ENCODE data around the gene DIP2B. TPM values are rescaled to one million over a fixed set of nuclear protein-coding genes. Genes with fewer than 3 reads are reported as not detected.
"Not testable (repeated sequence)": the region's sequence is repeated elsewhere in the genome, so short reads cannot be mapped to it uniquely, and the experiment has no call there.

Gene DIP2B
- total and polyA plus RNA-seq, 9 donors, result 7.2 to 33.3 (median 19.2) TPM

DNA sequence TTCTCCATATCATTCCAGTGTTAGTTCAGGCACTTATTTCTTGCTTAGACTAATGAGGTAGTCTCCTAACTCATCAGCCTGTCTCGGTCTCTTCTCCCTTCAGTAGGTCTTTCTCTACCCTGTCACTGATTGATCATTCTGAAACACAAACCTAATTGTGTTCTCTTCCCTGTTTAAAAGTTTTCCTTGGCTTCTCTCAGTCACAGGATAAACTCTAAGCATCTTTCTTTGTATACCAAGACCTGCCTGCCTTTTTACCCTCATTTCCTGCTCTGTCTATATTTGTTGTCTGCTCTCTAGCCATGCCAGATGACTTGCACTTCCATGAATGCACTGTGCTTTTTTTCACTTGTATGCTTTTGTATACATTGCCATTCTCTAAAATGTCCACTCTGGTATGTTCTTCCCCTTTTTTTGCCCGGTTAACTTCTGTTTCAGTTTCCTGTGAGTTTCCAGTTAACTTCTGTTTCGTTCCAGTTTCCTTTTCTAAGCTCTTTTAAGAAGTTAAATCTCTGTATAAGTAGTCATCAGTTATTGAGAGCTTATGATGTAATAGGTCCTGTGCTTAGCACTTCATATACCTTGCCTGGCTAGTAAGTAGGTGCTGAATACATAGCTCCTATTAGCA lies 12.8 kb downstream of the DIP2B start:
- H3K27me3 ChIP-seq, result no peaks in the 10 kb centered on the region
- DNase-seq, result no peak
- H3K27ac ChIP-seq, result no peak overlapping the region
- H3K9me3 ChIP-seq, result no peaks in the 10 kb centered on the region
- peaks cover 12% of the 10 kb centered on the region for H3K4me1 ChIP-seq (ENCODE audit: insufficient read depth)
- no peaks in the 10 kb centered on the region for H3K36me3 ChIP-seq
- H3K4me3 ChIP-seq, result no peak overlapping the region
- intact Hi-C loops (cut with DNase I), result loop anchor here in 1 of 4 donors (5.0 kb wide), 1 partner anchor 100 kb away; no protein-coding TSS in a partner anchor
- 33 to 51% (median 34%) methylated on average over 3 of the region's 3 CpGs for WGBS, 3 donors
- no peak for TF ChIP-seq EP300 (IDR thresholded peaks at IDR 0.05)
- TF ChIP-seq, protein P1, sequence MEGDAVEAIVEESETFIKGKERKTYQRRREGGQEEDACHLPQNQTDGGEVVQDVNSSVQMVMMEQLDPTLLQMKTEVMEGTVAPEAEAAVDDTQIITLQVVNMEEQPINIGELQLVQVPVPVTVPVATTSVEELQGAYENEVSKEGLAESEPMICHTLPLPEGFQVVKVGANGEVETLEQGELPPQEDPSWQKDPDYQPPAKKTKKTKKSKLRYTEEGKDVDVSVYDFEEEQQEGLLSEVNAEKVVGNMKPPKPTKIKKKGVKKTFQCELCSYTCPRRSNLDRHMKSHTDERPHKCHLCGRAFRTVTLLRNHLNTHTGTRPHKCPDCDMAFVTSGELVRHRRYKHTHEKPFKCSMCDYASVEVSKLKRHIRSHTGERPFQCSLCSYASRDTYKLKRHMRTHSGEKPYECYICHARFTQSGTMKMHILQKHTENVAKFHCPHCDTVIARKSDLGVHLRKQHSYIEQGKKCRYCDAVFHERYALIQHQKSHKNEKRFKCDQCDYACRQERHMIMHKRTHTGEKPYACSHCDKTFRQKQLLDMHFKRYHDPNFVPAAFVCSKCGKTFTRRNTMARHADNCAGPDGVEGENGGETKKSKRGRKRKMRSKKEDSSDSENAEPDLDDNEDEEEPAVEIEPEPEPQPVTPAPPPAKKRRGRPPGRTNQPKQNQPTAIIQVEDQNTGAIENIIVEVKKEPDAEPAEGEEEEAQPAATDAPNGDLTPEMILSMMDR (IDR thresholded peaks at IDR 0.05), result no peak
- TF ChIP-seq POLR2A (IDR thresholded peaks at IDR 0.05), result no peak

DNA sequence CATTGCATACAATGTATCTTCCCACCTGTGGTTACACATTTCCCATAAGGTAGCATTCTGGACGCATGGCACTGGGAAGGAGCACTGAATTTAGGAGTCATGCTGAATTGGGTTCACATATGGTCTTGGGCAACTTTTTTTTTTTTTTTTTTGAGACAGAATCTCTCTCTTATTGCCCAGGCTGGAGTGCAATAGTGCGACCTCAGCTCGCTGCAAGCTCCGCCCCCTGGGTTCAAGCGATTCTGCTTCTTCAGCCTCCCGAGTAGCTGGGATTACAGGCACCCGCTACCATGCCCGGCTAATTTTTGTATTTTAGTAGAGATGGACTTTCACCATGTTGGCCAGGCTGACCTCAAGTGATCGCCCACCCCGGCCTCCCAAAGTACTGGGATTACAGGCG lies 13.3 kb downstream of the DIP2B start:
- TF ChIP-seq EP300 (IDR thresholded peaks at IDR 0.05), result no peak
- TF ChIP-seq POLR2A (IDR thresholded peaks at IDR 0.05), result no peak
- TF ChIP-seq, protein P1 (IDR thresholded peaks at IDR 0.05), result no peak
- no peak for DNase-seq
- no peak overlapping the region for H3K27ac ChIP-seq
- H3K36me3 ChIP-seq, result no peaks in the 10 kb centered on the region
- no peaks in the 10 kb centered on the region for H3K27me3 ChIP-seq
- H3K4me3 ChIP-seq, result no peak overlapping the region
- intact Hi-C loops (cut with DNase I), result loop anchor here in 1 of 4 donors (5.0 kb wide), 1 partner anchor 99 kb away; no protein-coding TSS in a partner anchor
- 92 to 96% (median 94%) methylated on average over 11 of the region's 11 CpGs for WGBS, 3 donors
- H3K9me3 ChIP-seq, result no peaks in the 10 kb centered on the region
- H3K4me1 ChIP-seq (ENCODE audit: insufficient read depth), result peaks cover 12% of the 10 kb centered on the region

DNA sequence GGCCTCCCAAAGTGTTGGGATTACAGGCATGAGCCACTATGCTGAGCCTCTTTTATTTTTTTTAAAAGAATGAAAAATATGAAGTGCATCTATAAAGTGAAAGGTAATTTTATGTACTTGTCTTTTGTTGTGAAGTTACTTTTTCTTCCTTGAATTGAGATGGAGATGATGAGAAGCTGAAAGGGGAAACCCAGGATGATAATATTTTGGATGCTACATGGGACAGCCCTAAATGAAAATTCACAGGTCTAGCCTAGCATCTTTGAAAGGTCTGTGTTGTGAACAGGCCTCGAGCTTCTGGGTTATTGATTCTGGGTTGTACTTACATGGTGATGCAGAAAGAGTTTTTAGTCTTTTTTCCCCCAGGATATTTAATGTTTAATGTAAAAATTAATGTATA lies 14.6 kb downstream of the DIP2B start:
- Histone ChIP-seq H3K4me1 (ENCODE audit: insufficient read depth) (peaks cover 12% of the 10 kb centered on the region), H3K27me3 (no peaks in the 10 kb centered on the region), H3K27ac (no peak overlapping the region), H3K9me3 (no peaks in the 10 kb centered on the region), H3K4me3 (no peak overlapping the region), H3K36me3 (no peaks in the 10 kb centered on the region)
- no peak for TF ChIP-seq EP300 (IDR thresholded peaks at IDR 0.05)
- TF ChIP-seq, protein P1 (IDR thresholded peaks at IDR 0.05), result no peak
- no peak for TF ChIP-seq POLR2A (IDR thresholded peaks at IDR 0.05)
- intact Hi-C loops (cut with DNase I), result loop anchor here in 1 of 4 donors (5.0 kb wide), 1 partner anchor 98 kb away; no protein-coding TSS in a partner anchor
- DNase-seq, result no peak
- WGBS, 3 donors, result 89 to 95% (median 93%) methylated on average over 1 of the region's 1 CpG

DNA sequence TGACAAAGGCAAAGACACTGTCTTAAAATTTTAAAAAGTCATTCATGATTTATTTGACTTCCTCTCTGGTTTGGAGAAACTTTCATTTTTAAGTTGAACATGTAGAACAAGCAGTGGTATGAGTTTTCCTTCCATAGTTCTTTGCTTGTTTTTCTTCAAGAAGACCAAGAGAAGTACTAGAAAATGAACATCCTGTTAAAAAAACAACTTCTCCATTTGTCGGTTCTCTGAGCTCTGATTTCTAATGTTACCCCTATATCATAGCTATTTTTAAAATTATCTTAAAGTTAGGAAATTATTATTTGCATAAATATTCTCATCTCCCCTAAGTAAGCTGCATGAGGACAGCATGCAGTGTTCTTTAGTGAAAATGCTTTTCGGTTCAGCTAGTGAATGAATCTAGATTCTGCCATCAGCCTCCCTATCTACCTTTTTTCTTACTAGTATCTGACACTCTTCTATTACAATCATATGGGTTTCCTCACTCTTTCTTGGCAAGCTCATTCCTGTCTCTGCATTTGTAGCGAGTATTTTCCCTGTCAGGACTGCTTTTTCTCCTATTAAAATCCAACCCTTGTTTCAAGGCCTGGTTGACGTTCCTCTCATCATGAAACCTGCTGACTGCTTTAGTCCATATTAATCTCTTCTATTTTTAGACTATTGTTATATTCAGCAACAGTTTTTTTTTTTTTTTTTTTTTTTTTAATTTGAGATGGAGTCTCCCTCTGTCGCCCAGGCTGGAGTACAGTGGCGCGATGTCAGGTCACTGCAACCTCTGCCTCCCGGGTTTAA lies 15.8 kb downstream of the DIP2B start:
- H3K27me3 ChIP-seq, result no peaks in the 10 kb centered on the region
- peak overlapping the region in 1 of 2 donors; percentile 47 for H3K27ac ChIP-seq
- intact Hi-C loops (cut with DNase I), result no loop called here
- H3K36me3 ChIP-seq, result no peaks in the 10 kb centered on the region
- H3K4me1 ChIP-seq (ENCODE audit: insufficient read depth), result peaks cover 10% of the 10 kb centered on the region
- DNase-seq, result peak in 1 of 5 donors; percentile 29
- H3K4me3 ChIP-seq, result no peak overlapping the region
- TF ChIP-seq POLR2A (IDR thresholded peaks at IDR 0.05), result no peak
- no peak for TF ChIP-seq EP300 (IDR thresholded peaks at IDR 0.05)
- TF ChIP-seq, protein P1 (IDR thresholded peaks at IDR 0.05), result no peak
- WGBS, 3 donors, result 30 to 42% (median 37%) methylated on average over 8 of the region's 8 CpGs
- H3K9me3 ChIP-seq, result no peaks in the 10 kb centered on the region

DNA sequence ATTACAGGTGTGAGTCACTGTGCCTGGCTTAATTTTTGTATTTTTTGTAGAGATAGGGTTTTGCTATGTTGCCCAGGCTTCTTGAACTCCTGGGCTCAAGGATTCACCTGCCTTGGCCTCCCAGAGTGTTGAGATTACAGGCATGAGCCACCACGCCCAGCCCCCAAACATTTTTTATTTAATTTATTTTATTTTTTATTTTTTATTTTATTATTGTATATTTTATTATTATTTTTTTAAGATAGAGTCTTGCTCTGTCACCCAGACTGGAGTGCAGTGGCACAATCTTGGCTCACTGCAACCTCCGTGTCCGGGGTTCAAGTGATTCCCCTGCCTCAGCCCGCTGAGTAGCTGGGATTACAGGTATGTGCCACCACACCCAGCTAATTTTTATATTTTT lies 17.0 kb downstream of the DIP2B start:
- H3K36me3 ChIP-seq; H3K27ac ChIP-seq; H3K27me3 ChIP-seq; intact Hi-C loops (cut with DNase I); DNase-seq; H3K4me3 ChIP-seq; H3K9me3 ChIP-seq: not testable (repeated sequence)
- peaks cover 15% of the 10 kb centered on the region for H3K4me1 ChIP-seq (ENCODE audit: insufficient read depth)
- 94 to 95% (median 95%) methylated on average over 4 of the region's 4 CpGs for WGBS, 3 donors

Measured in ovary (tissue), 9 donors.